ENCODE data around the gene AMD1.

AMD1 gene

GRCh38 chr6:110886555-110887167 lies 12.1 kb downstream of the AMD1 start:
- H3K36me3 ChIP-seq: peaks cover 35% of the 10 kb centered on the region
- H3K4me3 ChIP-seq (ENCODE audit: low read depth, low read length): no peak overlapping the region
- H3K27me3 ChIP-seq (ENCODE audit: insufficient read depth, low read depth, severe bottlenecking): no peaks in the 10 kb centered on the region
- no peak overlapping the region for H3K27ac ChIP-seq
- DNase-seq: no peak
- no peak for TF ChIP-seq CTCF (IDR thresholded peaks at IDR 0.05; ENCODE audit: low read depth, low read length)
- H3K9me3 ChIP-seq (ENCODE audit: severe bottlenecking): no peaks in the 10 kb centered on the region

GRCh38 chr6:110890288-110890687 lies 15.7 kb downstream of the AMD1 start:
- DNase-seq: no peak
- TF ChIP-seq CTCF (IDR thresholded peaks at IDR 0.05; ENCODE audit: low read depth, low read length): no peak
- Histone ChIP-seq H3K27ac (no peak overlapping the region), H3K9me3 (ENCODE audit: severe bottlenecking) (no peaks in the 10 kb centered on the region), H3K36me3 (peaks cover 63% of the 10 kb centered on the region), H3K27me3 (ENCODE audit: insufficient read depth, low read depth, severe bottlenecking) (no peaks in the 10 kb centered on the region), H3K4me3 (ENCODE audit: low read depth, low read length) (no peak overlapping the region)

GRCh38 chr6:110895907-110896608 lies 21.5 kb downstream of the AMD1 start:
- DNase-seq: no peak
- no peak overlapping the region for H3K27ac ChIP-seq
- H3K4me3 ChIP-seq (ENCODE audit: low read depth, low read length): no peak overlapping the region
- peaks cover 56% of the 10 kb centered on the region for H3K36me3 ChIP-seq
- TF ChIP-seq CTCF (IDR thresholded peaks at IDR 0.05; ENCODE audit: low read depth, low read length): no peak
- H3K9me3 ChIP-seq (ENCODE audit: severe bottlenecking): no peaks in the 10 kb centered on the region
- H3K27me3 ChIP-seq (ENCODE audit: insufficient read depth, low read depth, severe bottlenecking): no peaks in the 10 kb centered on the region

- DNase-seq: no peak
- Histone ChIP-seq H3K27ac (no peak overlapping the region), H3K27me3 (ENCODE audit: insufficient read depth, low read depth, severe bottlenecking) (no peaks in the 10 kb centered on the region), H3K36me3 (peaks cover 42% of the 10 kb centered on the region), H3K9me3 (ENCODE audit: severe bottlenecking) (no peaks in the 10 kb centered on the region), H3K4me3 (ENCODE audit: low read depth, low read length) (no peak overlapping the region)
- no peak for TF ChIP-seq CTCF (IDR thresholded peaks at IDR 0.05; ENCODE audit: low read depth, low read length)
Measured at GRCh38 chr6:110897433-110897832, 22.8 kb downstream of the AMD1 start.

GRCh38 chr6:110898111-110898510 lies 23.5 kb downstream of the AMD1 start:
- TF ChIP-seq CTCF (IDR thresholded peaks at IDR 0.05; ENCODE audit: low read depth, low read length): no peak
- Histone ChIP-seq H3K27me3 (ENCODE audit: insufficient read depth, low read depth, severe bottlenecking) (no peaks in the 10 kb centered on the region), H3K27ac (no peak overlapping the region), H3K9me3 (ENCODE audit: severe bottlenecking) (no peaks in the 10 kb centered on the region), H3K36me3 (peaks cover 37% of the 10 kb centered on the region), H3K4me3 (ENCODE audit: low read depth, low read length) (no peak overlapping the region)
- no peak for DNase-seq

All from WERI-Rb-1 (cell line).